ENCODE measurements around the gene HDAC5. TPM values are rescaled to one million over a fixed set of nuclear protein-coding genes. Genes with fewer than 3 reads are reported as not detected.

HDAC5 gene
- total RNA-seq = 10 to 100 TPM; 16.5 to 22.0 TPM

DNA sequence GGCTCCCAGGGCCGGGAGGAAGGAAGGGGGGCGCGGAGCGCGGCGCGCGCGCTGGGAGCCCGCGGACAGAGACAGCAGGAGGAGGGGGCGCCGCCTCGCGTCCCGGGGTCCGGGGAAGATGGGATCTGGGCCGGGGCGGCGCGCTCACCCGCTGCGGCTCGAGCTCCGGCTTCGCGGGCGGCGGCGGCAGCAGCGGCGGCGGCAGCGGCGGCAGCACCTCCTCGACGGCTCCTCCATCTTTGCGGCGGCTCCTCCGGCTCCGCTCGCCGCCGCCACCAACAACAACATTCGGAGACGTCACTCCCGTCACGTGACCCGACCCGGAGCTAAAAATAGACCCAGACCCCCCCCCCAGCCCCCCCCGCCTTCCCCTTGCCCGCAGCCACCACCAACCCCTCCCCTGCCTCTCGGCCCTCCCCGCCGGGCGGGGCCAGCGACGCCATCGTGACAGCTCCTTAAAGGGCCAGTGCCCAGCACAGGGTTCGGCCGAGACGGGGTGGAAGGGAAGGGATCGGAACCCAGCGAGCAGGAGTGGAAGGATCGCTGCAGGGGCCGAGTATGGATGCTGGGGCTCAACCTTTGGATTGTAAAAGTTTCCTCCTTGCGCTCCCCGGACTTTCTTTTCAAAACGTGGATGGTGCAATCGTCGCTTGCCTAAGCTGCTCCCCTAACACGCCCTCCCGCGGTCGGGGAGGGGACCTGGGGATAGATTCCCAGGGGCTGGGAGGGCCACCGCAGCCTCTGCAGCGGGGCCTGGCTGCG, at the start of gene HDAC5:
Gene HDAC5 (minus strand): TSS at position 286 of the 762 bp plus-strand sequence. CDS start 6,126 bp downstream, outside the sequence.
- ChIA-PET CTCF (interaction anchor here (0.6 to 2.0 kb wide), 27 partner anchors 8 to 238 kb away, joined by 3 to 11 read pairs (median 4); partner anchors contain the start of genes G6PC3, MPP2 and TMUB2), POLR2A (interaction anchor here (0.6 to 1.8 kb wide), 10 partner anchors 11 to 240 kb away, joined by 3 to 13 read pairs (median 3); partner anchors contain the start of genes G6PC3 and TMUB2)
- intact Hi-C loops (cut with DNase I, micrococcal nuclease) = loop anchor here (1.0 to 5.0 kb wide), 13 partner anchors 18 to 1446 kb away; partner anchors contain the start of genes G6PC3 (in 2 of the 2), HROB (in 2 of the 2), TMUB2 (in 2 of the 2) and LSM12 (in 1 of the 2)
- ATAC-seq (peak; percentile 97), DNase-seq (peak; percentile 98)
- H3K4me3 Mint-ChIP-seq = peak within 1 kb of the TSS; percentile 87
- H3K9me3 Mint-ChIP-seq (ENCODE audit: low read depth) = no peaks in the 10 kb centered on the region
- peak within 1 kb of the TSS; percentile 97 for H3K27ac Mint-ChIP-seq
- H3K36me3 Mint-ChIP-seq (ENCODE audit: low read depth) = no peaks in the 10 kb centered on the region
- H3K4me1 Mint-ChIP-seq = peaks cover 22% of the 10 kb centered on the region
- no peaks in the 10 kb centered on the region for H3K27me3 Mint-ChIP-seq

DNA sequence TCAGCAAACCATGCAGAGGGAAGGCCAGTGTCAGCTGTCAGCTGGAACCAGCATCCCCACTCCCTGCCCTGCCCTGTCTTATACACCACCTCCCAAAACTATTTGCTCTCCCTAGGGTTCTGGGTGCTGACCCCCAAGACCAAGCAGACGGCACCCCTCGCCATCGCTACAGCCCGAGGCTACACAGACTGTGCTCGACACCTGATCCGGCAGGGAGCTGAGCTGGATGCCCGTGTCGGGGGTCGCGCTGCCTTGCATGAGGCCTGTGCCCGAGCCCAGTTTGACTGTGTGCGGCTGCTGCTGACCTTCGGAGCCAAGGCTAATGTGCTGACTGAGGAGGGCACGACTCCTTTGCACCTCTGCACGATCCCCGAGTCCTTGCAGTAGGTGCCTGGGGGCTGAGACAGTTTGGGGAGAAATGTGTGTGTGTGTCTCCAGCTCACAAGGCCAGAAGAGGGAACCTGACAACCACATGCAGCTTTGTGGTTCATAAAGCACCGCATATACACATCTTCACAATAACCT, 48.6 kb upstream of the HDAC5 start:
- DNase-seq (no peak), ATAC-seq (no peak)
- intact Hi-C loops (cut with DNase I, micrococcal nuclease) = no loop called here
- Mint-ChIP-seq H3K4me3 (no peak overlapping the region), H3K36me3 (ENCODE audit: low read depth) (peaks cover 4% of the 10 kb centered on the region), H3K27ac (no peak overlapping the region), H3K4me1 (peaks cover 8% of the 10 kb centered on the region), H3K27me3 (no peaks in the 10 kb centered on the region), H3K9me3 (ENCODE audit: low read depth) (no peaks in the 10 kb centered on the region)
- POLR2A ChIA-PET = no interaction called here
- CTCF ChIA-PET = interaction anchor here (0.6 to 1.0 kb wide), 5 partner anchors 21 to 173 kb away, joined by 3 to 7 read pairs (median 4); partner anchors contain the start of gene GRN

DNA sequence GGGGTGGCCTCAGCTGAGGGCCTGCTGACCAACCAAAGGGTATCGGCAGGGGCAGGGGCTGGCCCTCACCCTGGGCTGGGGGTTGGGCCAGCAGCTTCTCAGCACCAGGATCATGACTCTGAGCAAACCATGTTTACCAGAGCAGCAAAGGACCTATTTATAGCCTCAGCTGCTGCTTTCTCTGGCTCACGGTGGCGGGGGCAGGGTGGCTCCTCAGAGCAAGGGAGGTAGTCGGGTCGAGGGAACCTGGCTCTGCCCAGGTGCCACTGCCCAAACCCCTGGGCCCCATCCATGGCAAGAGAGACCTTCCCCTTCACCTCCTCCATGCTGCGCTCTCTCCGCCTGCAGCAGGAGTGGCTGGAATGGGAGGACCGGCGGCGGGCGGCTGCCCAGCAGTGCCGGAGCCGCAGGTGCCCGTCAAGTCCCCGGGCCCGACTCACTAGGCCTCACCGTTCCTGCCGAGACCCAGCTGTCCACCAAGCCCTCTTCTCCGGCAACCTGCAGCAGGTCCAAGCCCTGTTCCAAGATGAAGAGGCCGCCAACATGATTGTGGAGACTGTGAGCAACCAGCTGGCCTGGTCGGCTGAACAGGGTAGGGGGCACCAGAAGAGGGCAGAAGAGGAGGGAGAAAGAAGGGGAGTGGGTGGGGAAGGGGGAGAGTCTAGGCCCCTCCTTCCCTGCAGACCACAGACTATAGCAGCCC, 47.2 kb upstream of the HDAC5 start, which contains the start of gene ASB16:
Gene ASB16 (plus strand): TSS at position 206 of the 703 bp plus-strand sequence. CDS start 86 bp downstream, at position 292.
- Mint-ChIP-seq H3K9me3 (ENCODE audit: low read depth) (no peaks in the 10 kb centered on the region), H3K27ac (no peak within 1 kb of the TSS), H3K27me3 (no peaks in the 10 kb centered on the region), H3K36me3 (ENCODE audit: low read depth) (peaks cover 3% of the 10 kb centered on the region), H3K4me1 (peaks cover 8% of the 10 kb centered on the region), H3K4me3 (no peak within 1 kb of the TSS)
- POLR2A ChIA-PET = no interaction called here
- intact Hi-C loops (cut with DNase I, micrococcal nuclease) = no loop called here
- ATAC-seq = no peak
- no peak for DNase-seq
- CTCF ChIA-PET = no interaction called here

DNA sequence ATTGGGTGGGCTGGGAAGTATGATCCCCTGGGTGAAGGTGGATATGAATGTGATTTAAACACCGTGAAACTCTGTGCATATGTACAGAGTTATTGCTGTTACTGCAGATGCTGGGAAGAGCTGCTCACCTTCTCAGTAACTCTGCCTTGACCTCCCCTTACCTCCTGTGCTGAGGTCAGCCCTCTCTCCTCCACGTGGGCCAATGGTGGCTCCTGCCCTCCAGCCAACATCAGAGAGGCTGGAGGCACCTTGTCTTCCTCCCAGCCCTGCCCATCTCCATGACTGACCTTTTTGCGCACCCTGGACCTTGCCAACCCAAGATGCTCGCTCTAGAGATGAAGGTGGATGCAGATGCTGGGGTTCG, 46.7 kb upstream of the HDAC5 start:
- ChIA-PET CTCF (no interaction called here), POLR2A (no interaction called here)
- Mint-ChIP-seq H3K9me3 (ENCODE audit: low read depth) (no peaks in the 10 kb centered on the region), H3K36me3 (ENCODE audit: low read depth) (no peaks in the 10 kb centered on the region), H3K4me3 (no peak overlapping the region), H3K27ac (no peak overlapping the region), H3K4me1 (peaks cover 8% of the 10 kb centered on the region), H3K27me3 (no peaks in the 10 kb centered on the region)
- DNase-seq (no peak), ATAC-seq (no peak)
- intact Hi-C loops (cut with DNase I, micrococcal nuclease) = no loop called here

DNA sequence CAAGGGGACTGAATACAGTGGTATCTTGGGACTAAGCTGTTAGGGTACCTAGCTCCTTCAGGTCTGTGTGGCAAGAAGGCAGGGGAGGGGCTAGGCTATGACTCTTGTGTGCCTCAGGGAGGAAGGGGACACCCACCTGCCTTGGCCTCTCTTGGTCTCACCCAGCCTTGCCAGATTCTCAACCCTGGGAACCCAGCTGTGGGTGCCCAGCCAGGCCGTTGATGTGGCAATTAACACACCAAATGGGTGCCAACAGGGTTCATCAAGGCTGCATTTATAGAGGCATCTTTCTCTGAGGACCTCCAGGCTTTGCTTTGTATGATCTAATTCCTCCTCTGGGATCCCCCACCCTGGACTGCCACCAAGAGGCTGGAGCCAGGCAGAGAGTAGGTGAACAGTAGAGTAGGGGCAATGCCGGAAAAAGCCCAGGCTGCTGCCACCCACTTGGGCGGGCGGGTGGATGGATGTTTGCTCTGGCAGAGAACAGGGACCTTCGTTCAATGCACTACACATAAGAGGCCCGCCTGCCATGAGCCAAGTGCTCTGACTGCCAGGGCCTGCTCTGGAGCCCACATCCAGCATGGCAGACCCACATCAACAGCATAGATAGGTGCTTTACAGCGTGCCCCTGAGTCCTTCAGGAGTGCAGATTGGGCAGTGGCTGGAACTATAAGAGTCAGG, 43.9 kb upstream of the HDAC5 start:
- no peak for ATAC-seq
- no peaks in the 10 kb centered on the region for H3K9me3 Mint-ChIP-seq (ENCODE audit: low read depth)
- H3K36me3 Mint-ChIP-seq (ENCODE audit: low read depth) = no peaks in the 10 kb centered on the region
- H3K27me3 Mint-ChIP-seq = no peaks in the 10 kb centered on the region
- POLR2A ChIA-PET = interaction anchor here (0.8 kb wide), 1 partner anchor 23 kb away, joined by 3 read pairs; no protein-coding TSS in a partner anchor
- no peak for DNase-seq
- H3K27ac Mint-ChIP-seq = no peak overlapping the region
- H3K4me1 Mint-ChIP-seq = peaks cover 8% of the 10 kb centered on the region
- H3K4me3 Mint-ChIP-seq = no peak overlapping the region
- CTCF ChIA-PET = interaction anchor here (0.8 to 2.0 kb wide), 12 partner anchors 9 to 509 kb away, joined by 3 to 15 read pairs (median 4); partner anchors contain the start of gene HDAC5
- intact Hi-C loops (cut with DNase I, micrococcal nuclease) = no loop called here

DNA sequence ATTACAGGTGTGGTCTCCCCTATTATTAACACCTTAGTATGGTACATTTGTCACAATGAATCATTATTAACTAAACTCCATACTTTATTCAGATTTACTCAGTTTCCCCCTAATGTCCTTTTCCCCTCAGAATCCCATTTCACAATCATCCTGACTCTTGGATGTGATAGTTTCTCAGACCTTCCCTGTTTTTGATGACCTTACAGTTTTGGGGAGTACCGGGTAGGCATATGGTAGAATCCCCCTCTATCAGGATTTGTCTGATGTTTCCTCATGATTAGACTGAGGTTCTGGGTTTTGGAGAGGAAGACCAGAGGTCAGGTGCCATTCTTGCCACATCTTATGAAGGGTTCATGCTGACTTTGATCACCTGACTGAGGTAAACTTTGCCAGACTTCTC, 41.0 kb upstream of the HDAC5 start:
- Mint-ChIP-seq H3K4me1 (peaks cover 11% of the 10 kb centered on the region), H3K27me3 (no peaks in the 10 kb centered on the region), H3K27ac (no peak overlapping the region), H3K9me3 (ENCODE audit: low read depth) (no peaks in the 10 kb centered on the region), H3K4me3 (no peak overlapping the region), H3K36me3 (ENCODE audit: low read depth) (no peaks in the 10 kb centered on the region)
- ATAC-seq (no peak), DNase-seq (no peak)
- intact Hi-C loops (cut with DNase I, micrococcal nuclease) = no loop called here
- ChIA-PET POLR2A (no interaction called here), CTCF (no interaction called here)

DNA sequence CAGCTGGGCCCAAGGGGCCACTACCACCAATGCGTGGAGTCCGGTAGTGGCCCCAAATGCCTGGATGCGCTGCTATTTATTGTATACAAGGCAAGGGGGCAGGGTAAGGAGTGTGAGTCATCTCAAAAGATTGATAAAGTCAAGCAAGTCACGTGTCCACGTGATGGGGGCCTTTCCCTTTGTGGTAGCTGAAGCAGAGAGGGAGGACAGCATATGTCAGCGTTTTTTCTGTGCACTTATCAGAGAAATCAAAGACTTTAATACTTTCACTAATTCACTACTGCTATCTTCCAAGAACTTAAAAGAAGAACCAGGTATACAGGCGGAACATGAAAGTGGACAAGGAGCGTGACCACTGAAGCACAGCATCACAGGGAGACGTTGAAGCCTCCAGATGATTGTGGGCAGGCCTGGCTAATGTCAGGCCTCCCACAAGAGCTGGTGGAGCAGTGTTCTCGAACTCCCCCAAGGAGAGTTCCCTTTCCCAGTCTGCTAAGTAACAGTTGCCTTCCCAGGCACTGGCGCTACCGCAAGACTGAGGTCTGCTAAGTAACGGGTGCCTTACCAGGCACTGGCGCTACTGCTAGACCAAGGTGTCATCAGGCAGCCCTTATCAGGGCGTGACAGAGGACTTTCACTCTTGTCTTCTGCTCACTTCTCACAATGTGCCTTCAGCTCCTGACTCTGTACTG, 36.2 kb upstream of the HDAC5 start:
- no peaks in the 10 kb centered on the region for H3K9me3 Mint-ChIP-seq (ENCODE audit: low read depth)
- H3K27ac Mint-ChIP-seq = no peak overlapping the region
- H3K4me1 Mint-ChIP-seq = peaks cover 4% of the 10 kb centered on the region
- intact Hi-C loops (cut with DNase I, micrococcal nuclease) = no loop called here
- ChIA-PET POLR2A (no interaction called here), CTCF (interaction anchor here (0.9 to 2.0 kb wide), 3 partner anchors 8 to 11 kb away, joined by 3 to 8 read pairs (median 4); no protein-coding TSS in a partner anchor)
- DNase-seq (peak; percentile 44), ATAC-seq (peak; percentile 60)
- H3K27me3 Mint-ChIP-seq = no peaks in the 10 kb centered on the region
- H3K36me3 Mint-ChIP-seq (ENCODE audit: low read depth) = peaks cover 10% of the 10 kb centered on the region
- H3K4me3 Mint-ChIP-seq = no peak overlapping the region

DNA sequence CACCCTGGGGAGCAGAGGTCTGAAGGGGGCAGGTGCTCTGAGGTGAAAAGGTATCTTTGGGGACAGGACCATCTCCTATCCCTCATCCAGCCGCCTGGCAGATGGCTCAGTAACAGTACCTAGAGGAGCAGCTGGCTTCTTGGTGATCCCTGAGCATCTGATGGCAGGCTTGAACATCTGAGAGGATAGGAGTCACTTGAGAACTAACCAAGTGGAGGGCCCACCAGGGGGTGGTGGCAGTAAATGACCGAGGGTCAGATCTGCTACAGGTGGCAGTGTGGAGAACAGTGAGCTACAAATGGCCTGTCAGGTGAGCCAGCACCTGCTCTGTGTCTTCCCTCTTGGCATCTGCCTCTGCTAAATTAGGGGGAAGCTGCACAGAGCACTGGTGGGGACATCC, 32.0 kb upstream of the HDAC5 start:
- Mint-ChIP-seq H3K4me3 (no peak overlapping the region), H3K27ac (no peak overlapping the region), H3K4me1 (peaks cover 4% of the 10 kb centered on the region), H3K27me3 (no peaks in the 10 kb centered on the region), H3K36me3 (ENCODE audit: low read depth) (peaks cover 22% of the 10 kb centered on the region), H3K9me3 (ENCODE audit: low read depth) (no peaks in the 10 kb centered on the region)
- DNase-seq (no peak), ATAC-seq (no peak)
- ChIA-PET POLR2A (no interaction called here), CTCF (interaction anchor here (1.3 kb wide), 1 partner anchor 13 kb away, joined by 3 read pairs; no protein-coding TSS in a partner anchor)
- intact Hi-C loops (cut with DNase I, micrococcal nuclease) = no loop called here

DNA sequence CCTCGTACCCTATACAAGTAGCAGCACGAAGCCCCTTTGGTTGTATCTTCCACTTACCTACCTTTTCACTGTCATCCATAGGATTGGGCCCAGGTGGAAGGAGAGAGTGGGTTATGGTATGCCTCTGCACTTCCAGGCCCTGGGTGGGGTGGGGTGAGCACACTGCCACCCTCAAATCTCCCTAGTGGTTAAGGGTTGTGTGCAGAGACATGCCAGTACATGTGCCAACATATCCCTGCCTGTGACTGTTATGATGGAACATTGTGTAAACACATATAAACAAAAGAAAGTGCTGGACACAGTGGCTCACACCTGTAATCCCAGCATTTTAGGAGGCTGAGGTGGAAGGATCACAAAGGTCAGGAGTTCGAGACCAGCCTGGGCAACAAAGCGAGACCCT, 29.4 kb upstream of the HDAC5 start:
- H3K9me3 Mint-ChIP-seq (ENCODE audit: low read depth) = no peaks in the 10 kb centered on the region

DNA sequence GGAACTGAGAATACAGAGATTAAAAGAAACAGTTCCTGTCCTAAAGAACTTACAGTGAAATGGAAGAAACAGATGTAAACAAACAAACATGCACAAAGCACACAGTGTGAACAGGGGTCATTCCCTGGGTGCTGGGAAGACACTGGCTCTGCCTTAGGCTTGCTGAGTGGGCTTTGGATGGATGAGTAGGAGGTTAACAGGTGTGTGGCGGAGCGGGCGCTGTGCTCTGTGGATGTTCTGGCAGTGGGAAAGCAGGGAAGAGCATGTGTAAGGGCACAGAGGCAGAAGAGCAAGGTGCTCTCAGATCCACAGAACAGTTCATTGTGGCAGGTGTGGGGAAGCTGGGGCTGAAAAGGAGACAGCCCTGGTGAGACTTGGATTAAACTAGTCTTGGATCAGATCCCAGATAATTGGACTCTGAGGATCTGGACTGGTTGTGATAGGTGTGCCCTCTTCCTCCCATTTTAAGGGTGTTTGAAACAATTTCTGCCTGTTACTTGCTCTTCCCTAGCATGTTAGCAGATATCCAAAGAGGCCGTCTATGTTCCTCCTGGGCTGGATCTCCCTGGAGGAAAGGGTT, 26.4 kb upstream of the HDAC5 start:
- H3K4me1 Mint-ChIP-seq = no peaks in the 10 kb centered on the region
- H3K4me3 Mint-ChIP-seq = no peak overlapping the region
- H3K9me3 Mint-ChIP-seq (ENCODE audit: low read depth) = no peaks in the 10 kb centered on the region
- H3K36me3 Mint-ChIP-seq (ENCODE audit: low read depth) = peaks cover 44% of the 10 kb centered on the region
- ChIA-PET POLR2A (interaction anchor here (1.1 kb wide), 1 partner anchor 65 kb away, joined by 9 read pairs; no protein-coding TSS in a partner anchor), CTCF (interaction anchor here (0.8 to 2.7 kb wide), 11 partner anchors 8 to 251 kb away, joined by 3 to 15 read pairs (median 4); partner anchors contain the start of genes FAM171A2 and HDAC5)
- DNase-seq (no peak), ATAC-seq (no peak)
- no peak overlapping the region for H3K27ac Mint-ChIP-seq
- no peaks in the 10 kb centered on the region for H3K27me3 Mint-ChIP-seq
- intact Hi-C loops (cut with DNase I, micrococcal nuclease) = no loop called here

More for the DNA sequence above, 29.4 kb upstream of the HDAC5 start:
- Mint-ChIP-seq H3K27me3 (no peaks in the 10 kb centered on the region), H3K4me1 (no peaks in the 10 kb centered on the region), H3K27ac (no peak overlapping the region), H3K4me3 (no peak overlapping the region), H3K36me3 (ENCODE audit: low read depth) (peaks cover 33% of the 10 kb centered on the region)
- ChIA-PET POLR2A (no interaction called here), CTCF (no interaction called here)
- DNase-seq (no peak), ATAC-seq (no peak)
- intact Hi-C loops (cut with DNase I, micrococcal nuclease) = no loop called here

All from activated CD4-positive, alpha-beta T cell treated with anti-CD3 and anti-CD28 coated beads for 36 hours (primary cell).